HG03139 (cell line): ENCODE measurements around the gene SERPINB8.
A peak's percentile ranks its signal among the peaks of the same experiment; 100 is the strongest.

Experiments
- ATAC-seq: cut with Tn5 transposase; IDR thresholded peaks from one replicate; pipeline ENCODE4 v1.9.1; 2021; ENCODE audit not compliant: unreplicated experiment

SERPINB8 gene

GRCh38 chr18:64011513-64011912 is 41.6 kb downstream of the SERPINB8 start:
- no peak for ATAC-seq

- no peak for ATAC-seq
Measured at GRCh38 chr18:64017870-64018269, 48.0 kb downstream of the SERPINB8 start.

DNA sequence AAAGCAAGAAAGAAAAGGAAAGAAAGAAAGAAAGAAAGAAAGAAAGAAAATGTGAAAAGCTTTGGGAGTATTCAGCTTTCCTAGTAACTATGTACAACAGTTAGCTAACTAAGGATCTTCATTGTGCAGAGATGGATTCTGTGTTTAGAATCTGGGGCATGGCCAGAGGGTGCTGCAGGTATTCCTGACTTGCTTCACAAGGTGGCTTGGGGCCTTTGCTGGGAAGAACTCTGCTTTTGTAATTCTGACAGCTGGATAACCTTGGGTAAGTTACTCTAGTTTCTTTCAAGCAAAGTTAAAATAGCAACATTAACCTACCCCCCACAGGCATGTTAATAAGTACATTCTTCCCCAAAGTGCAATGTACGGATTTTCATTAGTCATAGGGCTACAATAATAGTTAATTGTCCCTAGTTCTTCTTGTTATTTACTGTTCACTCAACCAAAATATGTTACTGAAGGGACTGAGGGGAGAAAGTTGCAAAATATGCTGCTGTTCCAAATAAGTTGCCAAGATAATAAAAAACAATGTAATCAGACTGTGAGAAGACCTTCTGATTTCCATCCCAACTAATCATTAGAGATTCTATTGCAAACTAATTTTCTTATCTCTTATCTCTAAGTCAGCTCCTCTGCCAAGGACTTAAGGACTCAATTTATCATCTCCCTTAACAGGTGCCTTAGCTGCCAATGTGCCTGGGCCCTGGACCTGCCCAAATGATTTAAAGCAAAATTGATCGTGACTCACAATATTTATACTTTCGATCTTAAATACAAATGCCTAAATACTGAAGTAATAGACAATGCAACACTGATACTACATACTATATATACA is 50.3 kb downstream of the SERPINB8 start:
- no peak for ATAC-seq

GRCh38 chr18:64026350-64026749 is 56.5 kb downstream of the SERPINB8 start:
- no peak for ATAC-seq

DNA sequence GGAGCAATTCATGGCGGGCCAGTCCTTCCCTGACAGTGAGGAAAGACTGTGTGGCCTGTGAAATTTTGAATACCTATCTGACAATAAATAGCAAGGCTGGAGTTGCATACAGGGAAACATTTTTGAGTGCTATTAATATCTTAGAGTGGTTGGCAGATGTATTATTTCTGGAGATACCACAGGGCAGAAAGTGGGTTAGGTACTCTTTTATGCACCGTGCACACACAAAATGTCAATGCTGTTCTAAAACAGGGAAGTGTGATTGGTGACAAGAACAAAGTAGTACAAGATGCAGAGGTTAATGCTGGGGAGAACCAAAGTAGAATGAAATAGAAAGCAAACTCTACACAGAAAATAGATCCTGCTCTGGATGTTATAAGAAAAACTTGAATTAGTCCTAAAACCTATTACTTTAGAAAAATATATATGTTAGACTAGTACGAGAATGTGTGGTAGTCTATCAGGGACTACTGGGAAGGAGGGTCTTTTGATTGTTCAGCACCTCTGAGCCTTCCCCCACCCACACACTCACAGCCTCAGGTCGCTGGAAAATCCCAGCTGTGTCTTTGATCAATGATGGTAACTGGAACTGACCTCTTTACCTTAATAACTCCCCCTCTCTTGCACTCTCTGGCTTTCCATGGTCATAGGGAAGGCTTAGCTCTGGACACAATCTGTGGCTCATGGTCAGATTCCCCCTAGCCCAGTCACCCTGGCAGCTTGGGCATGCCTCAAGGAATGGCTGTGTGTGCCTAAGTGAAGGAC is 58.2 kb downstream of the SERPINB8 start:
- peak; percentile 47 for ATAC-seq

GRCh38 chr18:64029096-64029495 is 59.2 kb downstream of the SERPINB8 start:
- ATAC-seq: no peak

GRCh38 chr18:64031411-64031810 is 61.5 kb downstream of the SERPINB8 start:
- no peak for ATAC-seq

GRCh38 chr18:64032312-64032711 is 62.4 kb downstream of the SERPINB8 start:
- no peak for ATAC-seq

DNA sequence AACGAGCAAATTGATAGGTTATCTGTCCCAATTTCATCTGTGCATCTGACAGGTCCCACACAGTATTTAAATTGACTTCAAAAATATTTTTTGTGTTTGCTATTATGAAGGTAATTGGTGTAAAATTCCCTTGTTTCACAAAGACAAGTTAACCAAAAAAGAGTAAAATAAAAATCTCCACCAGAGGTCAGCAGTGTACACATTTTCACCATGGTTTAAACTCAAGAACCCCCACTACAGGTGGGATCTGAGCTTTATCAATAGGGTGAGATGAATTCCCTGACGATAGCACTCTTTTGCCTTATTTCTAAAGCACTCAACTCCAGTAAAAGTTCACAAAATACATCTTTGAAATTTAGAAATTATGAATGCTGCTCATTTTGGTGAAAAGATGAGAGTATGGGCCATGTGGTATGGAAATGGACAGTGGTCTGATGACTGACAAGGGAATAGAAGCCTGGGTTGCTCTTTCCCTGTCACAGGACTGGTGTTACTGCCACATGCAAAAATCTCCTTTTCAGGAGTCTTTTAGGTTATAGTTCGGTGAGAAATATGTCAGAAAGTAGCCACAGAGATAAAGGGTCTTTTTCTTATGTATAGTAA is 68.0 kb downstream of the SERPINB8 start:
- peak; percentile 63 for ATAC-seq
